ENCODE data around the gene SUPT3H.

Gene SUPT3H

DNA sequence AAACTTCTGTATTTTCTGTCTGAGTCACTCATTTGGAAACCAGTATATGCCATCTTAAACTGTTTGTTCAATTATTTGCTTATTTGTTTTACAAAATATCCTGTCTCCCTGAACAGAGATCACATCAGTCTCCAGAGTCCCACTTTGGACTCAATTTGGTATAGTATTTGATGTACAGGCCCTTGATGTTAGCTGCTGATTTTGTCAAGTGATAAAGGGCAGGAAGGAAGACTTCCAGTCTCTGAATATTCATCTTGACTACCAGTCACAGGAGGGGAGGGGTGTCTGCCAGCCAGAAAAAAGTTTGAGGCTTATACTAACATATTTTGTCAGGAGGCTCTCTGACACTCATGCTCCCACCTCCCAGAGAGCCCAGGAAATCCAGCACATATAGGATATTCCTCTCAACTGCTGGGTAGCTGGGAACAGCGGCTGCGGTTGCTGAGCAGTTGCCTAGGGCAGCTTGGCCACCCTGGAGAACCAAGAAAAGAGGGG is 426.4 kb downstream of the SUPT3H start:
- DNase-seq (ENCODE audit: low read depth) = no peak
- H3K4me3 ChIP-seq (ENCODE audit: low read depth, low read length) = no peak overlapping the region

DNA sequence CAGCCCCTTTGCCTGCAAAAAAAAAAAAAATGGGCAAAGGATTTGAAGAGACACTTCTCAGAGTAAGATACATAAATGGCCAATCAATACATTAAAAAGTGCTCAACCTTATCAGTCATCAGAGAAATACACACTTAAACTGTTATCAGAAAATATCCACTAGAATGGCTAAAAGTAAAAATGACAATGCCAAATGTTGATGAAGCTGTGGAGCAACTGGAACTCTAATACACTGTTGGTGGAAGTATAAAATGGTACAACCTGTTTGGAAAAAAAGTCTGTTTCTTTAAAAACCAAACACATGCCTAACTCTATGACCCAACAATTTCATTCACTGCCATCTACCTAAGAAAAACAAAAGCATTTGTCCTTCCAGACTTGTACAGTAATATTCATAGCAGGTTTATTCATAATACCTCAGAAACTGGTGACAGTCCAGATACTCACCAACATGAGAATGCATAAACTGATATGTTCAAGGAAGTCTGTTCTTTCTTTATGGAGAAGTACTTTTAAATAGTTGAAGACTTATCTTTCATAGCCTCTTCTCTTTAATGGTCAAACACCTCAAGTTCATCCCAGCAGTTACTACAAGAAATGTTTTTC is 428.0 kb downstream of the SUPT3H start:
- no peak for DNase-seq (ENCODE audit: low read depth)
- H3K4me3 ChIP-seq (ENCODE audit: low read depth, low read length) = no peak overlapping the region

DNA sequence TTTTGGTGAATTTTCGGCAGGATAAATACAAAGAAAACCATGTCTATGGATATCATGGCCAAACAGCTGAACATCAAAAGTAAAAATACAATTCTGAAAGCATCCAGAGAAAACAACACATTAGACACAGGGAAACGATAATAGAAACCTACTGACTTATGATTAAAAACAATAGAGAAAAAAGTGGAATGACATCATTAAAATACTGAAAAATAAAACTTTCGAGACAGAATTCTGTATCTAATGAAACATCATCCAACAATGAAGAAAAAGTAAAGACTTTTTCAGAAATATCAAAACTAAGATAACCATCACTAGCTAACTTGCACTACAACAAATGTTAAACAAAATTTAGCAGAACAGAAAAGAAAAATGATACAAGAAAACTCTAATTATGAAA is 434.2 kb downstream of the SUPT3H start:
- no peak for DNase-seq (ENCODE audit: low read depth)
- no peak overlapping the region for H3K4me3 ChIP-seq (ENCODE audit: low read depth, low read length)

DNA sequence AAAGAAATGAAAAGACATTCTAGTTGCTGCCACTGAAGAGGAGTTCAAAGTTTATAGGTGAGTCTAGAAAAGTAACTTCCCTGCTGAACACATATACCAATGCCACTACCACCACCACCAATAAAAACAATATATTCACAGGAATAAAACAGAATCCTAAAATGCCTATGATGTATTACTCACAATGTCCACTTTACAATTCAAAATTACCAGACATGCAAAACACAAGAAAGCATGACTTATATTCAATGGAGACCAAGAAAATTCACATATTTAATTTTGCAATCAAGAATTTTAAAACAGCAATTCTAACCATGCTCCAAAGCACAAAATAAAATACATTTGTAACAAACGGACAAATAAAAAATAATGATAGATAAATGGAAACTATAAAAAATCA is 434.9 kb downstream of the SUPT3H start:
- DNase-seq (ENCODE audit: low read depth) = no peak
- no peak overlapping the region for H3K4me3 ChIP-seq (ENCODE audit: low read depth, low read length)

DNA sequence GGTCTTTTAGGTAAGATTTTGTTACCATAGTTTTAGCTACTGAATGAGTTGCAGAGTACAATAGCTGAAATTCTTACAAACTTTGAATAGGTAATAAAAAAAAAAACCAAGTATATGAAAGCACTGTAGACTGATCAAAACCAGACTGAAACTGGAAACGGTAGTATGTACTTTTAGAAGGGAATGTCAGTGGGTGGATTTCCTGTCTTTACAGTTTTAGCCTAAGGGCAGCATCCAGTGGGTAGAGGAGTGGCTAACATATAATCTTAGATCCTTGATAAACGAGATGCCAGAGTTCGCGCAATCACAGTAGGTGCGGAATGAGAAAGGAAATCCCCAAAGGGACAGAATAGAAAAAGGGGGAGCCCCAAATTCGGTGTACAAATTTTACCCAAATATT is 435.5 kb downstream of the SUPT3H start:
- H3K4me3 ChIP-seq (ENCODE audit: low read depth, low read length) = no peak overlapping the region
- DNase-seq (ENCODE audit: low read depth) = no peak

DNA sequence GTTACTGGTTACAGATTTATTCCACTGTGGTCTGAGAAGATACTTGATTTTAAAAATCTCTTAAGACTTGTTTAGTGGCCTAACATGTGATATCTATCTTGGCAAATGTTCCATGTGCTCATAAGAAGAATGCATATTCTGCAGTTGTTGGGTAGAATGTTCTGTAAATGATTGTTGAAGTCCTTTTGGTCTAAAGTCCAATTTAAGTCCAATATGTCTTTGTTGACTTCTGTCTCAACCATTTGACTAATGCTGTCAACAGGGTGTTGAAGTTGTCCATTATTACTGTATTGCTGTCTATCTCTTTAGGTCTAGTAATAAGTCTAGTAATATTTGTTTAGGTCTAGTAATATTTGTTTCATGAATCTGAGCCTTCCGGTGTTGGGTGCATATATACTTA is 437.4 kb downstream of the SUPT3H start:
- H3K4me3 ChIP-seq (ENCODE audit: low read depth, low read length) = no peak overlapping the region
- DNase-seq (ENCODE audit: low read depth) = no peak

DNA sequence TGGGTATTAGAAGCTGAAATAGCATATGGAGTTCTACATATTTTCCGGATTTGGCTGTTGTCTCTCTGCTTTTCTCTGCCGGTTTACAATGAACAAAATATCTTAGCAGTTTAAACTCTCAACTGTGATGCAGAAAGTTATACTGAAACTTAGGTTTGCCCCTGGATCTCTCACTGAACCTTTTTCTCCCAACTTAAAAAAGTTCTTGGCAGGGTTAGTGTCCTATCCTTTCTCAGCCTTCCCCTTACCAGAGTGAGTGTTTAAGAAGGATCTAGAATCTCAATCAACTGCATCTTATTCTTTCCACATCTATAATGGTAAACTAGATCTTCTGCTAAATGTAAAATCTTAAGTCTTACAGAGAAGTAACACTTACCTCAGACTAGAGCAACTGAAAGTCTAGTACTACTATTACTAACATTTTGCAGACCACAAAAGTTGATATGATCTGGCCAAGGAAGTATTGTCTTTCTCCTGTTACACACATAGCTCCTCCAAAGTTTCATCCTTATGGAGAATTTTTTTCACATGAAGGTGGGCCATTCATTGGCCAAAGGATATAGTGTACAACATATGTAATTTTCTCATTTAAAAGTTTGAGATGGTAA is 441.9 kb downstream of the SUPT3H start:
- DNase-seq (ENCODE audit: low read depth) = no peak
- no peak overlapping the region for H3K4me3 ChIP-seq (ENCODE audit: low read depth, low read length)

DNA sequence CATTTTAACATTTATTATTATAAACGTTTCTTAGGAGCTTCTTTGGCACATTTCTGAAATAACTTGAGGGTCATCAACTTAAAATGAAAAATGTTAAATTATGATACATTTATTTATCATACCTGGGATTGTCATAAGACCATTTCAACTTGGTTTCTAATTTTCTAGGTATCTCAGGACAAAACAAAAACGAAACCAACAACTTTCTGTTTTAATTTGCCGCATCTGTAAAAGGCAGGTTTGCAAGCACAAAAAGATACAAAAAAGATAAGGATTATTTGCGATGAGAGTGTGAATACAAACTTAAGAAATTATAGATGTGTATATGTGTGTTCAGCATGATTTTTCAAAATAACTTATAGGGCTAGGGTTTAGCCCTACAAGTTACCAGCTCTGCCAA is 444.6 kb downstream of the SUPT3H start:
- no peak for DNase-seq (ENCODE audit: low read depth)
- H3K4me3 ChIP-seq (ENCODE audit: low read depth, low read length) = no peak overlapping the region

DNA sequence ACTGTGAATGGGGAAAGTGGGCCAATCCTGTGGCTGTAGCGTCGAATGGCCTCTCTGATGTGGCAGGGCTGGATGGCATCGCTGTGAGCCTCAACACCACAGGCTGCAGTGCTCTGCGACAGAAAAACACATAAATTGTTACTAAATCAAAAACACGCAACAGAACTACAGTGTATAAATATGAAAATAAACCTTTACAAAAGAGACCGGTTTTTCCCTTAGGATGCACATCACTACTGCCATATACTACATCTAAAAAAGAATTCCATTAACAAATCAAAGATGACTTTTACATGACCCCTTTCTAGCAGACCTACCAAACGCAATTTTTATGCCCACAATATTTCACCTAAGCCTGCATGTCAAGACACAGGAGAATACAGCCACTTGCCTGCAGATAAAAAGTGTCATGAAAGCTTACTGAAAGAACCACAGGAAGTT is 445.1 kb downstream of the SUPT3H start:
- H3K4me3 ChIP-seq (ENCODE audit: low read depth, low read length) = no peak overlapping the region
- DNase-seq (ENCODE audit: low read depth) = no peak

DNA sequence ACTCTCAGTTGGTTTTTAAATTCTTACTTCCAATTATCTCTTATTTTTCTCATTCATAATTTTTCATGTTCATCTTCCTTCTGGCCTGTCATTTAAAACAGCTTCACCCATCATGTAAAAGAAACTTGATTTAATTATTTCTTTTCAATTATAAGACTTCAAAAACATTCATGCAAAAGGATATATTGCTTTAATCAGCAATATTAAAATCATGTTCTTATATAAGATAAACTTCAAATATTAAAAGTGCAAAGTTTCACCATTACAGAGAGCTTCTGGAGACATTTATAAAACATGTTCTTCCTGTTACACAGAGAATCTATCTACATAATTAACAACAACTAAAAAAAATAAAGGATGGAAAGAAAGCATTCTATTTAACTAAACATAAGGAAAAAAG is 446.3 kb downstream of the SUPT3H start:
- H3K4me3 ChIP-seq (ENCODE audit: low read depth, low read length) = no peak overlapping the region
- no peak for DNase-seq (ENCODE audit: low read depth)

DNA sequence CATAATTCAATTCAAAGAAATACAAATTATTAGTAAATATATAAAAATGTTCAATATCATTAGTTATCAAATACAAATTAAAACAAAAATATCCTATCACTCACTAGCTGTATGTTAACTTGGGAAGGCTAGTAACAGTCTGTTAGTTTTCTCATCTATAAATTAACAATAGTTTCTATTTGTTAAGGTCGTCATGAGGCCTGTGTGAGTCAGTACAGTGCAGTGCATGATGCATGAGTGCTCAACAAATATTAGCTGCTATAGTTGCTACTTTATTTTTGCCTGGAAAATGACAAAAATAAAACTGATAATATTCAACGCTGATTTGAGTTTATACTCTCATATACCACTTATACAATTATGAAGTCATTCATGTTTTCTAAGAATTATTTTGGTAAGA is 451.2 kb downstream of the SUPT3H start:
- DNase-seq (ENCODE audit: low read depth) = no peak
- H3K4me3 ChIP-seq (ENCODE audit: low read depth, low read length) = no peak overlapping the region

DNA sequence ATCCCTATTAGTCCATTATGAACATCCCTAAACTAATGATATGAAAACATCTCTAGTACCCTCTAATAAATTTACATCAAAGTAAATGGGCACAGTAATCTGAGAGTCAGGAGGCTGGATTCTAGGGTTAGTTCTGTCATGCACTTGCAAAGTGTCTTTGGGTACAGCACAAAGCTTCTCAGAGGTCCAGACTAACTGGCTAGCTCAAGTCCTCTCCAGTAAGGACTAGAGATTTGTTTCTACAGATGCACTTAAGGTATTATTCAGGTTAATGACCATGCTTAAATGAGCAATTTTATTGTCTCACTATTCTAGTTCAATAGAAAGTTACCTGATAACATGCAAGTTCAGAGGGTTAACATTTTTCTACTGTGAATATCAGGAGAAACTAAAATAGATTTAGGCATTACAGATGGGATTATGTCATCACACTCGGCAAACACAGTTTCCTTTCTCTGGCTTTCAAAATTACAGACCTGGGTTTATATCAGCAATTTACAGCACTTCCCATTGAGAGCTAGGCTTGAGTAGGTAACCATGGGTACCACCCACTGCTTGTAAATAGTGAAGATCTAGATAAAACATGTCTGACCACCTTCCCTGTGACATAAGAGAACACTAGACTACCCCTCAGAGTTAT is 452.5 kb downstream of the SUPT3H start:
- H3K4me3 ChIP-seq (ENCODE audit: low read depth, low read length) = no peak overlapping the region
- DNase-seq (ENCODE audit: low read depth) = no peak

DNA sequence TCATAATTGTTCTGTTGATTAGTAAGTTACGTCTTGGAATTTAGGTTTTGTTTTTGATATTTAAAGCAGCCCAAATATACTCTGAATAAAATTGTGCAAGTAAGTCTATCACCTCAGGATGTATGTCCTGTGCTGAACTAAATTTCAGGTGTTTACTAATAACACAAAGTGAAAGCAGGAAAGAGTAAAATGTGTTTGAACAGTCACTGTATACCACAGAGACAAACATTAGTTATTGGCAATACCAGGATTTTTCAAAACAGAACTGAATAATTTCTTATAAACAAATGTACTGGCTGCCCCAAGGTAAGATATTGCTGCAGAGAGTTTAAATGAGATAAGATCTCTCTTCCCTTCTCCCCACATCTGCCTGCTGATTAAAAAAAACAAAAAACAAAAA is 454.3 kb downstream of the SUPT3H start:
- DNase-seq (ENCODE audit: low read depth) = no peak

DNA sequence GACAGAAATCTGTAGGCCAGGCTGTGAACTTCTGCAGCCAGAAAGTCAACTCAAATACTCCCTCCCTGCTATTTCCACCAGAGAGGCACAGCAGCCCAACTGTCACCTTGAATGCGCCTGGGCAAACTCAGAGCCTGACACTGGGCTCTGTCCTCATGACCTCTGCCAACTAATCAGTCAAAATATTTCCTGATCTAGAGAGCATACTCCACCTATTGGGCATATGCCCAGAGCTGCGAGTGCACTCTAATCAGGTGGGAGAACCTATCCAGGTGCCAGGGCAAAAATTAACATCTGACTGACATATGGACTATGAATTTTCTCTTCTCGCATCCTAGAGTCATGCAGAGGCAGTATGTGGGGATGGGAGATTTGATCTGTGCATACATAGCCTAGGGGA is 455.9 kb downstream of the SUPT3H start:
- H3K4me3 ChIP-seq (ENCODE audit: low read depth, low read length) = no peak overlapping the region
- no peak for DNase-seq (ENCODE audit: low read depth)

More for the DNA sequence above, 454.3 kb downstream of the SUPT3H start:
- no peak overlapping the region for H3K4me3 ChIP-seq (ENCODE audit: low read depth, low read length)

DNA sequence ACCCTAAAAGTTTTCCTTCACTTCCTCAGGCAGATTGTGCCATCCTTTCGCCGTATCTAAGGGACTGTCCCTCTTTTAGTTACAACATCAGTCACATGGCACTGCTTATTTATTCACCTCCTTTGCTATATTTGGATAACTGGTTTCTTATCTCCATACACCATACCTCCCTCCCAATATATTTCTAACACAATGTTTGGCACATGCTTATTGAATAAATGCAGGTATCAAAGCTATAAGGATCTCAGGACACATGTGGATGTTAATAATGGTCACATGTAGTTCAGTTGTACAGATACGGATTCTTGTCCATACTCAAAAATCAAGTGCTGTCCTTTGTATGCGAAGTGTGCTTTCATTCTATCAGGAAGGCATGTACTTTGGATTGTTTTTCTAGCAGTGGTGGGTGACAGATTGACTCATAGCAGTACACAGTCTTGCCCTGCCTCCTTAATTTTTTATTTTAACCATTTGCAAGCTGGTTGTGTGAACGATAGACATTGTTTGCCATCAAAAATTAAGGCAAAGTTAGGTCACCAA is 456.7 kb downstream of the SUPT3H start:
- H3K4me3 ChIP-seq (ENCODE audit: low read depth, low read length) = no peak overlapping the region
- no peak for DNase-seq (ENCODE audit: low read depth)

DNA sequence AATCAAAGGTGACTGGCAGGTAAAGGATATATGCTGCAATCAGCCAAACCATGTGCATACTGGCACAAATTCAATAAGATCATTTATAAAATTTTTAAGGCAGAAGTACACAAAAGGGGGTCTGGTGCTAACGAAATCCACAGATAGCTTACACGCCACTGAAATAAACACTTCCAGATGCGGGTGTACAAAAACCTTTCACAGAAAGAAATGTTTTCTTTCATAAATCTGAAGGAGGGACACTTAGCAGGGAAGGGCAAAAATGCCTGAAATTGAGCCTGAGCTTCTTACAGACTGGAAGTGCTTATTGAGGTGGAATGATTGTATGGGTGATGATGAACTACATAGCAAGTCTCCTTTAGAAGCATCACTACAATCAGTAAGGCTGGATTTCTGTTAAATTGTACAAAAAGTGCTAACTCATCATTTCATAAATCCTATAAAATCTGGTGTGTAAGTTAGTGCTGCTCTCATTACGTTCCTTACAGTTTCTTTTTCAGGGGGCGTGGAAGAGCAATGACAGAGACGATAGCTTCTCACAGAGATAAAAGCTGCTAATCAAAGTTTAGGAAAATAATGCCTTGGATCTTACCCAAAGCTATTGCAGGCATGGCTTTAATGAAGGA is 458.9 kb downstream of the SUPT3H start:
- DNase-seq (ENCODE audit: low read depth) = no peak
- no peak overlapping the region for H3K4me3 ChIP-seq (ENCODE audit: low read depth, low read length)

DNA sequence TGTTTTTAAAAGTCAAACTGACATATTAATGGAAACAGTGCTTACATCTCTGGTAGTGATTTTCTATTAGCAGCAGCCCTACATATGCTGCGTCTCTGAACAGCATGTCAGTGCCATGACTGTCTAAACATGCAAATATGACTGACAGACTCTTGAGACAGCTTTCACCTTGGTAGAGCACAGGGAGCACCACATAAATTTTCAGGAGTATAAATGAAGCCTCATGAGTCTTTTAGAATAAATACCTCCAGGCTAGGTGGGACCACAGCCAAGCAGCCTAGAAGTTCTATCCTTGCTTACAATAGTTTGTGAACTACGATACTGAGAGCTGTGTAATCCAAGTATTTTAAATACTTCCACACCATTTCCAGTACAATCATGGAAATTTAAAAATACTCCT is 460.3 kb downstream of the SUPT3H start:
- DNase-seq (ENCODE audit: low read depth) = no peak
- H3K4me3 ChIP-seq (ENCODE audit: low read depth, low read length) = no peak overlapping the region

DNA sequence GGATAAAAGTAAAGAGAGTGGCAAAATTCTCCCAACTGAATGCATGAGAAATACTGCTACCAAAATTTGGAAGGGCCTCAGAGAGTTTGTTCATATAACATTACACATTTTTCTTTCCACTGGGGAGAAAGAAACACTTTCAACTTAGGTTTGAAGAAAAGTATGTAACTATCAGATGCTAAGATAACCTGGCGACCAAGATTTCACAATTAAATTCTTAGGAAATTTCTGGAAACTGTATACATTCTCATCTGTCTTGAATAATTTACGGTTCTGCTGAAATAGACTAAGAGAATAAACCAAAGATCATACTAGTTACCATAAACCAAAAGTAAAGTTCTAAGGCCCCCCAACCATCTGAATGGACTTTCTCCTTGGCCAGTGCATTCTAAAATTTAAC is 462.6 kb downstream of the SUPT3H start:
- DNase-seq (ENCODE audit: low read depth) = no peak
- no peak overlapping the region for H3K4me3 ChIP-seq (ENCODE audit: low read depth, low read length)

DNA sequence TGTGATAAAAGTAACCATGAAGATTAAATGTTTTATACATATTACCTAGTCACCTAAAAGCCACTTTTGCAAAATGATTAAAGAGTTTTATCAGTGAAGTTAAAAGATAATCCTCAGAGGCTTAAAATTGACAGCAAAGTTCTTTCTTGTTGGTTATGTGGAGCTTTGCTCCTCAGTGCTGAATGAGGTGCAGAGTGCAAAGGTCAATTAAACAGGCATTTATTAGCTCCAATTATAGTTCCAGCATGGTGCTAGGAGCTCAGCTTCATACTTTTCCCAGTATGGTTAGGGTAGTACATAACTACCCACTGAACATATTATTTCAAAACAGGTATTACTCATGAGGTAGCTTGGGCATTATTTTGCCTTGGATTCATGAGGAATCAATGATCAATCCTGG is 463.6 kb downstream of the SUPT3H start:
- DNase-seq (ENCODE audit: low read depth) = no peak
- no peak overlapping the region for H3K4me3 ChIP-seq (ENCODE audit: low read depth, low read length)

DNA sequence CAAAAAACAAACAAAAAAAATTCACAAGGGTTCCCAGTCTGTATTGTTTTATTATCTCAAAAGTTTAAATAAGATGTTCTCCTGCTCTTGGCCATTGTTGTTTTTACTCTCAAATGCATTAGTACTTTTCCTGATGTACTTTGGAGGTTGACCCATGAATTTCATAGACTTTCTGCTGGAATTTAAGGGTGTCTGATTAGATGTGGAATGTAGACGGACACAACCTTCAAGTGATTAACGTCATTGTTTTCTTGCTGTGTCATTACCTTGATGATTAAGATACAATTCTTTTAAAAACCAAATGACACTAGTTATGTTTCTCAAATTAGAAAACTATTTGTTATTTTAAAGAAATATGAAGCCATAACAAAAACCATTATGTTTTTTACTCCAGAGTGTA is 471.0 kb downstream of the SUPT3H start:
- no peak for DNase-seq (ENCODE audit: low read depth)
- H3K4me3 ChIP-seq (ENCODE audit: low read depth, low read length) = no peak overlapping the region
